ENCODE results near the gene SLC17A5. TPM values are rescaled to one million over a fixed set of nuclear protein-coding genes. Genes with fewer than 3 reads are reported as not detected.

SLC17A5 gene
- total RNA-seq, 3 donors from 2014 or later, result 25.8 to 53.0 (median 42.3) TPM

DNA sequence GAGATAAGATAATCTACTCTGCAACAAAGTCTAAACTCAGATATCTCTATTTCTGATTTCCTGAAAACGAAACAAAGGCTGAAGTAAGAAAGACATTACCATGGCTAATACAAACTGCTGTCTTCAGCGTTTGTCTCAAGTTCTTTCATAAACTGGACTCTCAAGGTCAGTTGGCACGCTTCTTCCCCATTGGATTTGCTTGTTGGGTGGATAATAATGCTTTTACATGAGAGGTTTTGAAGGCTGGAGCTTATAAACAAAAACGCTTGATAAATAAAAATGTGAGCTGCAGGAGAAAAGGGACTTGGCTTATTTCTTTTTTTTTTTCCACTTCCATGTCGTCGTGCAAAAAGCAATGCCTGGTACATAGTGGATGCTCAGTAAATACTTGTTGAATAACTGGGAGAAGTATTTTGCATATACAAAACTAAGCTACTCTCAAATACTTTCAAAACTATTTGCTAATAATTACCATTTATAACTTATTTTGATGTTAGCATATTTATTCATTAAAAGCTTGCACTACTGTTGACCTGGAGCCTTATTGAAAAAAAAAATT lies 67.3 kb downstream of the SLC17A5 start:
- ATAC-seq (peak; percentile 34), DNase-seq (no peak)
- Histone ChIP-seq H3K4me1 (ENCODE audit: low read depth) (peaks cover 9% of the 10 kb centered on the region), H3K4me3 (no peak overlapping the region), H3K36me3 (ENCODE audit: low read depth) (no peaks in the 10 kb centered on the region), H3K9me3 (no peaks in the 10 kb centered on the region)
- intact Hi-C loops (cut with DNase I, micrococcal nuclease), result no loop called here
- TF ChIP-seq, protein P1, sequence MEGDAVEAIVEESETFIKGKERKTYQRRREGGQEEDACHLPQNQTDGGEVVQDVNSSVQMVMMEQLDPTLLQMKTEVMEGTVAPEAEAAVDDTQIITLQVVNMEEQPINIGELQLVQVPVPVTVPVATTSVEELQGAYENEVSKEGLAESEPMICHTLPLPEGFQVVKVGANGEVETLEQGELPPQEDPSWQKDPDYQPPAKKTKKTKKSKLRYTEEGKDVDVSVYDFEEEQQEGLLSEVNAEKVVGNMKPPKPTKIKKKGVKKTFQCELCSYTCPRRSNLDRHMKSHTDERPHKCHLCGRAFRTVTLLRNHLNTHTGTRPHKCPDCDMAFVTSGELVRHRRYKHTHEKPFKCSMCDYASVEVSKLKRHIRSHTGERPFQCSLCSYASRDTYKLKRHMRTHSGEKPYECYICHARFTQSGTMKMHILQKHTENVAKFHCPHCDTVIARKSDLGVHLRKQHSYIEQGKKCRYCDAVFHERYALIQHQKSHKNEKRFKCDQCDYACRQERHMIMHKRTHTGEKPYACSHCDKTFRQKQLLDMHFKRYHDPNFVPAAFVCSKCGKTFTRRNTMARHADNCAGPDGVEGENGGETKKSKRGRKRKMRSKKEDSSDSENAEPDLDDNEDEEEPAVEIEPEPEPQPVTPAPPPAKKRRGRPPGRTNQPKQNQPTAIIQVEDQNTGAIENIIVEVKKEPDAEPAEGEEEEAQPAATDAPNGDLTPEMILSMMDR (IDR thresholded peaks at IDR 0.05), result no peak

DNA sequence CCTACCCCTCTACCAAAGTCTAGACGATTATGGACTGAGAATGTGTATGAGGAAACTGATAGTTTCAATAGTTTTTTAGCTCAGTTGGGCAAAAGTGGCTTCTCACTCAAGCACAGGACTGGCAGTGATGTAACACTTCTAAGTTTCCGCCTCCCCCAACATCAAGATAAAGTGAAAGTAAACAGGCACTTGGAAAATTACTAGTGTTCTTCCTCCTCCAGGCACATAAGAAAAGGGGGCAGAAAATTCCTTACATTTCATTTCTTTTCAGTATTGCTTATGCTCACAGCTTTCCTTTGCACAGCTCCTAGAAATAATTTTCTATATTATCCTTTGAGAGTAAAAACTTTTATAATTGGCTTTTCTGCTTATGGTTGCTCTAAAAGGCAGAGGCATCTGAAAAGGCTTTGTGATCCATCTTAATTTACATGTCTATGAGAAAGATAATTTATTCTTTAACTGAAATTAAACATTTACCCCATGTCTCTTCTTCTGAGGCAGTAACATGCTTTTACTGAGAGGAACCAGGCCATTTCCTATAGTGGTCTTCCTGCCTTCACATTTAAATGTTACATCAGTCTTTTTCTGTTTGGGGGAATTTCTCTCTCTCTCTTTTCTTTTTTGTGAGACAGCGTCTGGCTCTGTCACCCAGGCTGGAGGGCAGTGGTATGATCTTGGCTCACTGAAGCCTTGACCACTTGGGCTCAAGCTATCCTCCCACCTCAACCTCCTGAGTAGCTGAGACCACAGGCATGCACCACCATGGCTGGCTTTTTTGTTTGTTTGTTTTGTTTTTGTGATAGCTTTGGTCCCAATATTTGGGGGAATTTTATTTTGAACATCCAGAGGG lies 68.0 kb downstream of the SLC17A5 start:
- no peaks in the 10 kb centered on the region for H3K36me3 ChIP-seq (ENCODE audit: low read depth)
- intact Hi-C loops (cut with DNase I, micrococcal nuclease), result no loop called here
- H3K4me1 ChIP-seq (ENCODE audit: low read depth), result peaks cover 9% of the 10 kb centered on the region
- peak in 1 of 3 donors; percentile 77 for DNase-seq
- no peaks in the 10 kb centered on the region for H3K9me3 ChIP-seq
- ATAC-seq, result peak; percentile 93
- peak overlapping the region; percentile 6 for H3K4me3 ChIP-seq
- TF ChIP-seq, protein P1 (IDR thresholded peaks at IDR 0.05), result no peak

DNA sequence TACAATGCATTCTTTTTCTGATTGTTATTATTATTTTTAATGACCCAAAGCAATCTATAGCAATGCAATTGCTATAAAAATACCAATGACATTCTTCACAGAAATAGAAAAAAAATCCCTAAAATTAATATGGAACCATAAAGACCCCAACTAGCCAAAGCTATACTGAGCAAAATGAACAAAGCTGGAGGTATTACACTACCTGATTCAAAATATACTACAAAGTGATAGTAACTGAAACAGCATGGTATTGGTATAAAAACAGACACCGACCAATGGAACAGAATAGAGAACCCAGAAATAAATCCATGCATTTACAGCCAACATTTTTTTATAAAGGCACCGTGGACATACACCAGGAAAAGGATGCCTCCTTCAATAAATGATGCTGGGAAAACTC lies 72.5 kb downstream of the SLC17A5 start:
- DNase-seq (no peak), ATAC-seq (no peak)
- Histone ChIP-seq H3K4me1 (ENCODE audit: low read depth) (peaks cover 16% of the 10 kb centered on the region), H3K9me3 (no peaks in the 10 kb centered on the region), H3K36me3 (ENCODE audit: low read depth) (no peaks in the 10 kb centered on the region), H3K4me3 (no peak overlapping the region)
- TF ChIP-seq, protein P1 (IDR thresholded peaks at IDR 0.05), result no peak
- intact Hi-C loops (cut with DNase I, micrococcal nuclease), result no loop called here

DNA sequence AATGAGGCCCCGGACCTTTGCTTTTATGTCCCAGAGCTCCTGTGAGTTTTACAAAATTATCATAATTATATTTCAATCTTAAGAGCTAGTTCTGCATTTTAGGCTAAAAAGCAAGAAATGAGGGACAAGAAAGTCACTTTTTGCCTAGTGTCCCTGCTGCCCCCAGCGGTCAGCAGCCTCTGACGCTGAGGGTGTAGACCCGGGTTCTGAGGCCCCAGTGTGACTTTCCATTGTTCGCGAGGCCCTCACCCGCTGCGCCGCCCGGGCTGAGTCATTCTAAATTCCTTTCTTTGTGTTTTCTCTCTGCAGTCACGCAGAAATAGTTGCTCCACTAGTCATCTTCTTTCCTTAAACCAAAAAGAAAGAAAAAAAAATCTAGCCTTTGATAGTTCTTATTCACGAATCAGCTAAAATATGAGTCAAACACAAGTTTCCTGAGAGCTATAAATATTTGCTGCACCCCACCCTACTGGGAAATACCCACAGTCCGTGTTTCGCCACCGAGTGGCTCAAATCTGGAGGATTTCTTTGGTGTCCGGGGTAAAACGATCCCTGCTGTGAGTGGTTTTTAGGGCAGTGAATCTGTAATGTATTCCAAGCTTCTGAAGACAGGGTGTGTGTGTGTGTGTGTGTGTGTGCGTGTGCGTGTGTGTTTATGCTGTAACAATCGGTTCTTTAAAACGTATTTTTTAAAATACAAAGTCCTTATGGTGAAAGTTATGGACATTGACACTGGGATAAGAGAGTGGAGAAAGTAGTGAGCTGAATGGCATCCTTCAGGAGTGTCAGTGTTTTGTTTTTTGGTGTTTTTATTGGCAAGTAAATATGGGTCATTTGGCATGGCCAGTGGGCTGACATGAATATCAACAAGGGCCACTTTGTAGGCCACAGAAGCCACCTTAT lies 73.3 kb downstream of the SLC17A5 start:
- intact Hi-C loops (cut with DNase I, micrococcal nuclease), result no loop called here

DNA sequence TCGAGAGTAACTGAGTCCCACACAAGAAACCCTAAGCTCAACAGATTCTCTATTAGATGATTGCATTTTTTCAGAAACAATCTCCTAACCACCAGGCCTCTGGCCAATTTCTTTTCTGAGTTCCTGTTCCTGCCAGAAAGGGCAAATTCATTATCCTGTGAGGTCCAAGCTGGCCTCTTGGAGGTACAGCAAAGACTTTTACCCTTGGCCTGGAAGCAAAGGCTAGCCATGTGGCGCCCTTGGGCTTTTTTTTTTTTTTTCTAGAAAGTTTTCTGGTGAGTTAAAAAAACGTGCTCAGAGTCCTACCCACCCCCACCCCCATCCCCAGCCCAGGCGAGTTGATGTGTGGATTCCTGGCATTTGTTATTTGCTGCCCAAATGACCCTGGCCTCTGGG lies 73.9 kb downstream of the SLC17A5 start:
- Histone ChIP-seq H3K4me1 (ENCODE audit: low read depth) (peaks cover 8% of the 10 kb centered on the region), H3K9me3 (peaks cover 5% of the 10 kb centered on the region), H3K4me3 (no peak overlapping the region), H3K36me3 (ENCODE audit: low read depth) (no peaks in the 10 kb centered on the region)
- DNase-seq, result peak in 1 of 3 donors; percentile 32
- intact Hi-C loops (cut with DNase I, micrococcal nuclease), result no loop called here
- peak; percentile 59 for ATAC-seq
- TF ChIP-seq, protein P1 (IDR thresholded peaks at IDR 0.05), result no peak

More for the DNA sequence above, 73.3 kb downstream of the SLC17A5 start:
- TF ChIP-seq, protein P1 (IDR thresholded peaks at IDR 0.05), result no peak
- Histone ChIP-seq H3K36me3 (ENCODE audit: low read depth) (no peaks in the 10 kb centered on the region), H3K9me3 (peaks cover 5% of the 10 kb centered on the region), H3K4me3 (no peak overlapping the region), H3K4me1 (ENCODE audit: low read depth) (peaks cover 10% of the 10 kb centered on the region)
- peak; percentile 82 for ATAC-seq
- DNase-seq, result peak; percentile 62 to 76 (median 68)
